GM20431 (cell line): Measurements from ENCODE around the gene PCDHGA4.
"Not testable (repeated sequence)": the region's sequence is repeated elsewhere in the genome, so short reads cannot be mapped to it uniquely, and the experiment has no call there.

Experiments used
- in situ Hi-C: fragments of 300-500 bp; cut with MseI, MboI; formaldehyde crosslinking; loops from one replicate; pipeline ENCODE4 v1.15.0; 2020; ENCODE audit warnings: low sequenced_read_pairs; ENCODE audit not compliant: unreplicated experiment

PCDHGA4 gene

GRCh38 chr5:141354900-141355469 lies at the start of gene PCDHGA4:
Gene PCDHGA4 (plus strand): TSS chr5:141355021. CDS start chr5:141355108, 87 bp downstream.
- in situ Hi-C loops = no loop called here

GRCh38 chr5:141306630-141307029 lies 48.2 kb upstream of the PCDHGA4 start:
- in situ Hi-C loops = no loop called here

- in situ Hi-C loops = no loop called here
These were observed 41.1 kb upstream of the PCDHGA4 start for GRCh38 chr5:141313711-141314110.

DNA sequence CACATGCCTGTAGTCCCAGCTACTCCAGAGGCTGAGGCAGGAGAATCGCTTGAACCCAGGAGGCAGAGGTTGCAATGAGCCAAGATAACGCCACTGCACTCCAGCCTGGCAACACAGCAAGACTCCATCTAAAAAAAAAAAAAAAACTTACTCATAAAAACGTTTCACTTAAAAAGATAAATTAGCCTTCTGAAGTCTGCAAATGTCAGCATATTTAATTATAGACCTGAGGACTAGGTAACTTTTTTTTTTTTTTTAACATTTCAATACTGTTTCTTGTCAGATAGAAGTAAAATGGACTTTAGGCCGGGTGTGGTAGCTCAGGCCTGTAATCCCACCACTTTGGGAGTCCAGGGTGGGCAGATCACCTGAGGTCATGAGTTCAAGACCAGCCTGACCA lies 37.9 kb upstream of the PCDHGA4 start:
- in situ Hi-C loops = not testable (repeated sequence)

GRCh38 chr5:141319202-141319601 lies 35.6 kb upstream of the PCDHGA4 start:
- in situ Hi-C loops = no loop called here

GRCh38 chr5:141319699-141320098 lies 35.1 kb upstream of the PCDHGA4 start:
- in situ Hi-C loops = no loop called here

- in situ Hi-C loops = no loop called here
These were observed 34.3 kb upstream of the PCDHGA4 start, which contains the start of gene TAF7 for GRCh38 chr5:141320225-141321169. Gene TAF7 (minus strand): TSS chr5:141320784. CDS start chr5:141320044, 740 bp downstream.

GRCh38 chr5:141322261-141322660 lies 32.6 kb upstream of the PCDHGA4 start:
- in situ Hi-C loops = no loop called here

DNA sequence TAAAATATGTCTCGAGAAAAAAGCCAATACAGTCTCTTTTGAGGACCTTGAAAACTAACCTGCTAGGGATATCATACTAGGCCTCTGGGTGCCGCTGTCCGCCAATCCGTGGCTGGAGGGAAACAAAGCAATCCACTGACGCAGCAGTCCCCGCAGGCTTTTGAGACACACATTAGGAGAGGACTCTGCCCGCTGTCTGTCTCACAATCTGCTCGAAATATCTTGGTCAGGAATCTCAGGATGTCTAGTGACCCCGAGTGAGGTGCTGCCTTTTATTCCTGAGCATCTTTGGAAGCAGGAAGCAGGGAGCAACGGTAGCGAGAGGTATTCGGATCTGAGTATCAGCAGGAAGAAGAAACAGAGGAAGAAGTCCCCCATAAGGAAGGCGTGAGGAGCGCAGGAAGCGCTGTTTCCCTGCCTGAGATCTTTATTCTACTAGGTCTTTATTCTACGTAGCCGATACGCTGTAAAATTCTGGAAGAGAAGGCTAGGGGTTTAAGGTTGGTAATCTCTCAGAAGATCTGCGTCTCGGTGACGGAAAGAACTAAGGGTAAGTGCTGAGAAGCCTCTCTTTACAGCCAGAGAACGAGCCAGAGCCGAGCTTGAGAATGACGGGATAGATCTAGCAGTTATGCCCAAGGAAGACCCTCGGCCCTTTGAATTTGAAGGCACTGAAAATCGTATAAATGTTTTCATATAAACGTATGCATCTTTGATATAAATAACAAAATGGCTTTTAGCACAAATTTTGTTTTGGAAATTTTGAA lies 28.6 kb upstream of the PCDHGA4 start:
- in situ Hi-C loops = no loop called here

- in situ Hi-C loops = no loop called here
These were observed 26.6 kb upstream of the PCDHGA4 start for GRCh38 chr5:141328231-141328630.

DNA sequence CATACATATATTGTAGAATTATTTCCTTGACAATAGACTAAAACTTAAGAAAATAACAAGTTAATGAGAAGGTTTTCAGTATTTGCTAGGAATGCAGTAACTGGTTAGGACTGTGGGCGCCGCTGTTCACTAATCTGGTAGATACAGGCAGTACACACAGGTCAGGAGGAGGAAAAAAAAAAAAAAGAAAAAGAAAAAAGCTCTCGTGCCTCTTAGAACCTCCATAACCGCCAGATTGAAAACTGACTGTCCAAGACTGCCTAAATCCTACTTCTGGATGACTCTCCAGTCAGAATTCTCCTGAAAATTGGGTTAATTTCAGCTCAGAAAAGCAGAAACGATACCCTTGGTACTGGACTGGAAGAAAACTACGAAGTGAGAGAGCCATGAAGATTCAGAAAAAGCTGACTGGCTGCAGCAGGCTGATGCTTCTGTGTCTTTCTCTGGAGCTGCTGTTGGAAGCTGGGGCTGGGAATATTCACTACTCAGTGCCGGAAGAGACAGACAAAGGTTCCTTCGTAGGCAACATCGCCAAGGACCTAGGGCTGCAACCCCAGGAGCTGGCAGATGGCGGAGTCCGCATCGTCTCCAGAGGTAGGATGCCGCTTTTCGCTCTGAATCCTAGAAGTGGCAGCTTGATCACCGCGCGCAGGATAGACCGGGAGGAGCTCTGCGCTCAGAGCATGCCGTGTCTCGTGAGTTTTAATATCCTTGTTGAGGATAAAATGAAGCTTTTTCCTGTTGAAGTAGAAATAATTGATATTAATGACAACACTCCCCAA lies 24.3 kb upstream of the PCDHGA4 start, which contains the start of gene PCDHGA1:
PCDHGA1 (plus strand) TSS at position 216 of the 782 bp plus-strand sequence.
- in situ Hi-C loops = no loop called here

DNA sequence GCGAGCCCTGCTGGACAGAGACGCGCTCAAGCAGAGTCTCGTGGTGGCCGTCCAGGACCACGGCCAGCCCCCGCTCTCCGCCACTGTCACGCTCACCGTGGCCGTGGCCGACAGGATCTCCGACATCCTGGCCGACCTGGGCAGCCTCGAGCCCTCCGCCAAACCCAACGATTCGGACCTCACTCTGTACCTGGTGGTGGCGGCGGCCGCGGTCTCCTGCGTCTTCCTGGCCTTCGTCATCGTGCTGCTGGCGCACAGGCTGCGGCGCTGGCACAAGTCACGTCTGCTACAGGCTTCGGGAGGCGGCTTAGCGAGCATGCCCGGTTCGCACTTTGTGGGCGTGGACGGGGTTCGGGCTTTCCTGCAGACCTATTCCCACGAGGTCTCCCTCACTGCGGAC lies 22.2 kb upstream of the PCDHGA4 start:
- in situ Hi-C loops = not testable (repeated sequence)

DNA sequence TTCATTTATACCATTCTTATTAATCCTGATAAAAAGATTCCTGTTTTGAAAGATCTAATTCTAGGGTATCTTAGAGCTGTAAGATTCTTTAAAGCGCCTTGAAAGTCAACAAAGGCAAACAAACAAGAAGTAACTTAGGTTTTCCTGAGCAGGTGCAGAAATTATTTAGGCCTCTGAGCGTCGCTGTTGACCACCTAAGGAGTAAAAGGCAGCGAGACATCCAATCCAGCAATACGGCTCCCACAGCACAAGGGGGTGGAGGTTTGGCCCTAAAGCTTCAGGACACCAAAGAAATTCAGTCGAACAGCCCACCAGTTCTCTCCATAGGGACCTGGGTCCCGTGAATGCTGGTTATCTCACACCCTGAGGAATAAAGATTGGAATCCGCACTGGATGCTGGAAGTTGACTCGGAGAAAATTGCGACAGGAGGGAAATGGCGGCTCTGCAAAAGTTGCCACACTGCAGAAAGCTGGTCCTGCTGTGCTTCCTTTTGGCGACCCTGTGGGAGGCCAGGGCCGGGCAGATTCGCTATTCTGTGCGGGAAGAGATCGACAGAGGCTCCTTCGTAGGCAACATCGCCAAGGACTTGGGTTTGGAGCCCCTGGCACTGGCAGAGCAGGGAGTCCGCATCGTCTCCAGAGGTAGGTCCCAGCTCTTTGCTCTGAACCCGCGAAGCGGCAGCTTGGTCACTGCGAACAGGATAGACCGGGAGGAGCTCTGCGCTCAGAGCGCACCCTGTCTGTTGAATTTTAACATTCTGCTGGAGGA lies 16.1 kb upstream of the PCDHGA4 start, which contains the start of gene PCDHGA2:
PCDHGA2 (plus strand) TSS at position 223 of the 769 bp plus-strand sequence.
- in situ Hi-C loops = no loop called here

GRCh38 chr5:141340781-141341354 lies 14.0 kb upstream of the PCDHGA4 start:
- in situ Hi-C loops = not testable (repeated sequence)

- in situ Hi-C loops = no loop called here
These were observed 12.0 kb upstream of the PCDHGA4 start for GRCh38 chr5:141342773-141343172.

DNA sequence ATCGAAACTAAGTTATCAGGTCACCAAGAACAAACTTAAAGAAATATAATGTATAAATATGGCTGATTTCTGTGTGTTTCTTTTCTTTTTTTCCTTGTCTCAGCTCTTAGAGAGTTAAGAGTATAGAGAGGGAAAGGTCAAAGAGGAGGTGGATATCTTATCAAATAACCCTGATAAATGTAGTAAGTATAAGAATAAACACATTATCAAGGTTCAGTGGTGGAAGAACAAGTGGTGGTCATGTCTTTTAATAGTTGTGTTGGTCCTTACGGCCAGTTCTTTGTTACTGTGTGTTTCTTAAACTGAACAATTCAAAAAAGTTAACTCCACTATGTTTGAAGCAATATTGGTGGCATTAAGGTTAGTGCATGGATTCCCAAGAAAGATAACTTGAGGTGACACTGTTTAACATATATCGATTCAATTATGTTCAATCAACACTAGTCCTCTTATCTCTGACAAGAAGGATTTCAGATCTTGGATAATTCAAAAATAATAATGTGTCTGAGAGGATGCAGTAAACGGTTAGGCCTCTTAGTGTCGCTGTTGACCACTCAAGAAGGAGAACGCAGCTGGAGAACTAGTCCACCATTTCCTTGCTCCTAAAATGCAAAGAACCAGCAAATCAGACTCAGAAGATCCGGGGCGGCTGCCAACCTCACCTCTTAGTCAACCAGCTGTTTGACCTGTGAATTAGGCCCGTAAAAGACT lies 11.4 kb upstream of the PCDHGA4 start, which contains the start of gene PCDHGA3:
PCDHGA3 (plus strand) TSS at position 588 of the 711 bp plus-strand sequence. CDS start 205 bp downstream, outside the sequence.
- in situ Hi-C loops = no loop called here

GRCh38 chr5:141343953-141344463 lies 10.8 kb upstream of the PCDHGA4 start:
- in situ Hi-C loops = no loop called here

GRCh38 chr5:141345327-141345726 lies 9.5 kb upstream of the PCDHGA4 start:
- in situ Hi-C loops = no loop called here
